Tibial nerve (tissue), 4 donors: ENCODE results near the gene INPP5A. TPM values are rescaled to one million over a fixed set of nuclear protein-coding genes. Genes with fewer than 3 reads are reported as not detected.

Experiments
- DNase-seq, 2 donors: peaks; one replicate each; pipeline ENCODE4 v3.0.0-alpha.2; 2019; ENCODE audit warnings: low spot score in 2 of 2
- H3K27ac ChIP-seq, 4 donors: fragments of 200-600 bp; sonication (generic) in 3 of 4; one replicate each; pipeline ENCODE4 v1.5.1; 2017 to 2019; ENCODE audit warnings: mild to moderate bottlenecking in 1 of 4
- H3K27me3 ChIP-seq, 2 donors: fragments of 200-600 bp; sonication (generic) in 1 of 2; one replicate each; pipeline versions ENCODE4 v1.5.1 to v1.6.0; 2017 to 2019
- H3K36me3 ChIP-seq, 3 donors: fragments of 200-600 bp; sonication (generic); one replicate each; pipeline ENCODE4 v1.5.1; 2018 to 2019
- H3K4me1 ChIP-seq, 4 donors: fragments of 200-600 bp; sonication (generic) in 3 of 4; one replicate each; pipeline ENCODE4 v1.5.1; 2017 to 2019
- H3K4me3 ChIP-seq, 4 donors: fragments of 200-600 bp; sonication (generic) in 3 of 4; one replicate each; pipeline ENCODE4 v1.5.1; 2017 to 2019; ENCODE audit warnings: mild to moderate bottlenecking in 1 of 4, moderate library complexity in 1 of 4
- H3K9me3 ChIP-seq, 4 donors: fragments of 200-600 bp; sonication (generic) in 3 of 4; one replicate each; pipeline ENCODE4 v1.5.1; 2017 to 2019
- EP300 ChIP-seq, 2 donors: sonication (generic); formaldehyde crosslinking; IDR thresholded peaks; one replicate each; pipeline ENCODE4 v1.6.1; 2017; ENCODE audit warnings: antibody characterized with exemption in 2 of 2, mild to moderate bottlenecking in 1 of 2
- POLR2A ChIP-seq, 2 donors: fragments of 450-650 bp; IDR thresholded peaks; one replicate each; pipeline ENCODE4 v1.6.1; 2017; ENCODE audit warnings: antibody characterized with exemption in 2 of 2, mild to moderate bottlenecking in 2 of 2, moderate library complexity in 2 of 2
- WGBS, 2 donors: methylation state at CpG; one replicate each; pipeline ENCODE4 v1.1.5; 2018; 5-methylcytosine and 5-hydroxymethylcytosine counted together
- total RNA-seq, 4 donors: library from RNA; depleted of rRNA; stranded (reverse); fragments of >200 nt; gene quantifications; one replicate each; pipeline ENCODE4 v1.1.0, GENCODE V29; 2016
- TF ChIP-seq, protein P1 (sequence below), 5 experiments: fragments of 200-600 bp in 3 of 5; fragments of 450-650 bp in 2 of 5; sonication (generic) in 3 of 5; IDR thresholded peaks; one replicate each; pipeline ENCODE4 v1.5.1; 2016 to 2019; ENCODE audit warnings: antibody characterized with exemption in 5 of 5, mild to moderate bottlenecking in 3 of 5, moderate library complexity in 2 of 5

The INPP5A gene
- total RNA-seq, 4 donors from 2014 or later, result 73.8 to 101 (median 86.2) TPM

- no peak for DNase-seq
- Histone ChIP-seq H3K27me3 (no peaks in the 10 kb centered on the region), H3K36me3 (no peaks in the 10 kb centered on the region), H3K4me3 (no peak overlapping the region), H3K27ac (no peak overlapping the region), H3K9me3 (no peaks in the 10 kb centered on the region), H3K4me1 (peaks cover 0 to 30% (median 2%) of the 10 kb centered on the region in 4 donors)
- WGBS, 2 donors, result 89 to 92% methylated on average over 7 to 8 of the region's 10 CpGs
- TF ChIP-seq POLR2A (IDR thresholded peaks at IDR 0.05) (no peak), EP300 (IDR thresholded peaks at IDR 0.05) (no peak)
- TF ChIP-seq, protein P1, sequence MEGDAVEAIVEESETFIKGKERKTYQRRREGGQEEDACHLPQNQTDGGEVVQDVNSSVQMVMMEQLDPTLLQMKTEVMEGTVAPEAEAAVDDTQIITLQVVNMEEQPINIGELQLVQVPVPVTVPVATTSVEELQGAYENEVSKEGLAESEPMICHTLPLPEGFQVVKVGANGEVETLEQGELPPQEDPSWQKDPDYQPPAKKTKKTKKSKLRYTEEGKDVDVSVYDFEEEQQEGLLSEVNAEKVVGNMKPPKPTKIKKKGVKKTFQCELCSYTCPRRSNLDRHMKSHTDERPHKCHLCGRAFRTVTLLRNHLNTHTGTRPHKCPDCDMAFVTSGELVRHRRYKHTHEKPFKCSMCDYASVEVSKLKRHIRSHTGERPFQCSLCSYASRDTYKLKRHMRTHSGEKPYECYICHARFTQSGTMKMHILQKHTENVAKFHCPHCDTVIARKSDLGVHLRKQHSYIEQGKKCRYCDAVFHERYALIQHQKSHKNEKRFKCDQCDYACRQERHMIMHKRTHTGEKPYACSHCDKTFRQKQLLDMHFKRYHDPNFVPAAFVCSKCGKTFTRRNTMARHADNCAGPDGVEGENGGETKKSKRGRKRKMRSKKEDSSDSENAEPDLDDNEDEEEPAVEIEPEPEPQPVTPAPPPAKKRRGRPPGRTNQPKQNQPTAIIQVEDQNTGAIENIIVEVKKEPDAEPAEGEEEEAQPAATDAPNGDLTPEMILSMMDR (IDR thresholded peaks at IDR 0.05), result no peak
Measured at GRCh38 chr10:132499367-132499685, 38.3 kb upstream of the INPP5A start.

DNA sequence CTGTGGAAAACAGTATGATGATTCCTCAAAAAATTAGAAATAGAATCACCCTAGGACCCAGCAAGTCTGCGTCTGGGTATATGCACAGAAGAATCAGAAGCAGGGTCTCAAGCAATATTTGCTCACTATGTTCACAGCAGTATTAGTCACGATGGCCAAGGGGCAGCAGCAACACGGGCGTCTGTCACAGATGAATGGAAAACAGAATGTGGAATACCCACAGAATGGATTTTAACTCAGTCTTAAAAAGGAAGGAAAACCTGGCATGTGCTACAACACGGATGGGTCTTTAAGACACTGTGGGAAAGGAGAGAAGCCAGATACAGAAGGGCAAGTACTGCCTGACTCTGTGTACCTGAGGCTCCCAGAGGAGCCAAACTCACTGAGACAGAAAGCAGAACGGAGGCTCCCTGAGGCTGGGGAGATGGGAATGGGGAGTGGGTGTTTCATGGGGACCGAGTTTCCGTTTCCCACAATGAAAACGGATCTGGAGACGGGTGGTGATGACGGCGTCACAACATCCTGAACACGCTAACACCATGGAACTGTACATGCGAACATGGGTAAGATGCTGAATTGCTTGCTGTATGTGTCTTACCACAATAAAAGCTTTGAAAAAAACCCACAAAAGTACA is 36.7 kb upstream of the INPP5A start:
- Histone ChIP-seq H3K36me3 (no peaks in the 10 kb centered on the region), H3K4me3 (no peak overlapping the region), H3K4me1 (peaks cover 0 to 23% (median 0%) of the 10 kb centered on the region in 4 donors), H3K27me3 (no peaks in the 10 kb centered on the region), H3K9me3 (no peaks in the 10 kb centered on the region), H3K27ac (no peak overlapping the region)
- TF ChIP-seq, protein P1 (IDR thresholded peaks at IDR 0.05), result no peak
- no peak for TF ChIP-seq EP300 (IDR thresholded peaks at IDR 0.05)
- TF ChIP-seq POLR2A (IDR thresholded peaks at IDR 0.05), result no peak
- DNase-seq, result no peak
- WGBS, 2 donors, result 82 to 84% methylated on average over 14 of the region's 14 CpGs

DNA sequence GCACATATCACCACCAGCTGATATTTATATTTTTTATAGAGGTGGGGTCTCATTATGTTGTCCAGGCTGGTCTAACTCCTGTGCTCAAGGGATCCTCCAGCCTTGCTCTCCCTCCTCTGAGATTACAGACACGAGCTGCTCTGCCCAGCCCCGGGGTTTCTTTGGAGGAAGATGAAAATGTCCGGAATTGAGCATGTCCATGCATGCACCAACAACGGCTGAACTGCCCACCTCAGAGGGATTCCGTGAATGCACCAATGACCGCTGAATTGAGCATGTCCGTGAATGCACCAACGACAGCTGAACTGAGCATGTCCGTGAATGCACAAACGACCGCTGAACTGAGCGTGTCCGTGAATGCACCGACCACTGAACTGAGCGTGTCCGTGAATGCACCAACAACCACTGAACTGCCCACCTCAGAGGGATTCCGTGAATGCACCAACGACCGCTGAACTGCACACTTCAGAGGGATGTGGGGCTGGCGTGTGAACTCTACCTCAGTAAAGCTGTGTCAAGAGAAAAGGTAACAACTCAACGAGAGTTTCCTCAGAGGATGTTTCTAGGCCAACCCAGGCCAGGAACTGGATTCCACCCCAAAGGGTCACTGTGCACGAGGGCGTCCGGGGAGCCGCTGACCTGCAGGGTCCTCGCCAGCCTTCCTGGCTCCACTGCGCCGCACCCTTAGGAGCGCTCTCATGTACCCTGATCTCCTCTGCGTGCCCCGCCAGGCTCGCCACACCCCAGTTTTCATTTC is 34.9 kb upstream of the INPP5A start:
- DNase-seq, result no peak
- no peaks in the 10 kb centered on the region for H3K27me3 ChIP-seq
- TF ChIP-seq, protein P1 (IDR thresholded peaks at IDR 0.05), result no peak
- no peak for TF ChIP-seq POLR2A (IDR thresholded peaks at IDR 0.05)
- no peak for TF ChIP-seq EP300 (IDR thresholded peaks at IDR 0.05)
- WGBS, 2 donors, result 82 to 86% methylated on average over 28 to 32 of the region's 32 CpGs
- H3K4me3 ChIP-seq, result no peak overlapping the region
- H3K27ac ChIP-seq, result no peak overlapping the region
- H3K36me3 ChIP-seq, result no peaks in the 10 kb centered on the region
- H3K4me1 ChIP-seq, result peaks cover 0 to 28% (median 4%) of the 10 kb centered on the region in 4 donors
- no peaks in the 10 kb centered on the region for H3K9me3 ChIP-seq

- no peak for DNase-seq
- WGBS, 2 donors, result 84 to 90% methylated on average over 9 to 14 of the region's 15 CpGs
- TF ChIP-seq POLR2A (IDR thresholded peaks at IDR 0.05) (no peak), EP300 (IDR thresholded peaks at IDR 0.05) (no peak)
- TF ChIP-seq, protein P1 (IDR thresholded peaks at IDR 0.05), result no peak
Measured at GRCh38 chr10:132503581-132504421, 33.8 kb upstream of the INPP5A start.

More at GRCh38 chr10:132503581-132504421, 33.8 kb upstream of the INPP5A start:
- no peaks in the 10 kb centered on the region for H3K36me3 ChIP-seq
- H3K9me3 ChIP-seq, result no peaks in the 10 kb centered on the region
- H3K4me1 ChIP-seq, result peaks cover 0 to 39% (median 4%) of the 10 kb centered on the region in 4 donors
- H3K4me3 ChIP-seq, result no peak overlapping the region
- H3K27me3 ChIP-seq, result no peaks in the 10 kb centered on the region
- H3K27ac ChIP-seq, result peak overlapping the region in 2 of 4 donors; percentile 18 to 65
